Measurements from ENCODE around the gene PNMA6E.

Gene PNMA6E

DNA sequence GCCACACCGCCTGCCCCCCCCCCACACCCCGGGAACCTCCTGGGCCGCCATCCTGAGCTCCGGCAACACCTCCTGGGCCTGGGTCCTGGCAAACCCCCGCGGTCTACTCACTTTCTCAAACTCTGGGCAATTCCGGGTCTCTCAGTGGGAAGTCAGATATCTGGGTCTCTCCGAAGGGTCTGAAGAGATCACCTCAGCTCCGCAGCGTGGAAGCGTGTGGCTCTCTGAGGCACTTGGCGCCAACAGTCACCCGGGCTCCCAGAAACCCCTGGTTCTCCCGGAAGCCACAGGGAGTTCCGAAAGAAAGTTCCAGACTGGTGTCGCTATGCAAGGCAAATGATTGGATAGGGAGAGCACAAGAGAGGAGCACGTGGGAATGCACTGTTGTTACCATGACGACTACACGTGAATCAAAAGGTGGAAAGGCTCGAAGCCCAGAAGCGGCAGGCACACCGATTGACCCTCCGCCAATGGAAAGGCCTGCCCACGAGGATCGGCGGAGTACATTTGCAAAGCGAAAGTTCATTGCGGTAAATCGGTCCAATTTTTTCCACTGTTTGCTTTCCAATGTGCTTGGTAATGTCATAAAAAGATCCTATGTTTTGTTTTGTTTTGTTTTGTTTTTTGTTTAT lies at the start of gene PNMA6E:
TSS of gene PNMA6E (minus strand) at position 218 of the 632 bp plus-strand sequence. CDS start 2,501 bp downstream, outside the sequence.
- DNase-seq (ENCODE audit: low read depth in 1 of 2, low spot score in 1 of 2): no peak

DNA sequence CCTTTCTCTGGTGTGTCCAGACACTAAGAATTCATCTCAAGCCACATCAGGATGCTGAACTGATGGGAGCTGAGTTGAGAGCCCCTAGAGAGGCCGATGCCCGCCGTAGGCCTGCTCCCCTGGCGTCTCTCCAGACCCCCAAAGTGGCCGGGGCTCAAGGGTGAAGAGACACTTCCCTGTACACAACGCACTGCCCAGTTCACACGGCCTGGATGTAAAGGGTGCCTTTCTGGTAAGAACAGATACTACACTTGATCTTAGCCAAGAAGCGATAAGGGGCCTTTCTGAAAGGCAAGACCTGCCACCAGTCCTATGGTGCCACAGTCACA lies 49.8 kb upstream of the PNMA6E start:
- DNase-seq (ENCODE audit: low read depth in 1 of 2, low spot score in 1 of 2): no peak

DNA sequence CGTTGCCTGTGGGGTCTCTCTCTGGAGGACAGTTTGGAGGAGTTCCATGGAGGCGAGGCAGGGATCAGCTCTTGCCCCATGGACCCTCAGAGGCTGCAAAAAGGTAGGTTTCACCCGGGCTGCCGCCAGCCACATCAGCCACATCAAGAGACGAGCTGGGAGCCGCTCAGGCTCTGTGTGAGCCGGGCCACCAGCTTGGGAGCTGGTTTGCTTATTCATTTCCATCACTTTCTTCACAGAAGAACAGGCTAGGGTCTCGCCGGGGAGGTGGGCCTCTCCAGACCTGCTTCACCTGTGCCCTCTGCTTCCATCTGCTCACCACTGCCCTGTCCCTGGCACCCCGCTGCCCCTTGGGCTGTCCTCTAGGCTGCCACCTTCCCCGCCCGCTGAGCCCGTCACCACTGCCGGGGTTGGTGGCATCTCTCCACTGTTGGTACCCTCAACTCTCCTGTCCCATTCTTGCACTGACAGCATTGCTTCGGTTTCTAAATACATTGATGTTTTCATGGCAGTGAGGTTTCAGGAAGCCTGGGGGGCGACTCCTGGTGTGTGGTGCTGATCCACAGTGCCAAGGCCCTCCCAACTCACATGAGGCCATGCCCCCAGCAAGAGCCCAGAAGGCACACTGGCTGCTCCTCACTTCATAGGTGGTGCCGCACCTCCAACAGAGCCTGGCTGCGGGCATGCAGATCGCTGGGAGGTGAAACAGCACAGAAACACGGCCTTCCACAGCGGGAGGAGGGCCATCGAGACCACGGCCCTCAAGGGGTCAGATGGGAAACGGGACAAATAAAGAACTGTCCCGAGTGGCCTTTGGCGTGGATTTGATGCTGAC lies 49.2 kb upstream of the PNMA6E start:
- no peak for DNase-seq (ENCODE audit: low read depth in 1 of 2, low spot score in 1 of 2)

DNA sequence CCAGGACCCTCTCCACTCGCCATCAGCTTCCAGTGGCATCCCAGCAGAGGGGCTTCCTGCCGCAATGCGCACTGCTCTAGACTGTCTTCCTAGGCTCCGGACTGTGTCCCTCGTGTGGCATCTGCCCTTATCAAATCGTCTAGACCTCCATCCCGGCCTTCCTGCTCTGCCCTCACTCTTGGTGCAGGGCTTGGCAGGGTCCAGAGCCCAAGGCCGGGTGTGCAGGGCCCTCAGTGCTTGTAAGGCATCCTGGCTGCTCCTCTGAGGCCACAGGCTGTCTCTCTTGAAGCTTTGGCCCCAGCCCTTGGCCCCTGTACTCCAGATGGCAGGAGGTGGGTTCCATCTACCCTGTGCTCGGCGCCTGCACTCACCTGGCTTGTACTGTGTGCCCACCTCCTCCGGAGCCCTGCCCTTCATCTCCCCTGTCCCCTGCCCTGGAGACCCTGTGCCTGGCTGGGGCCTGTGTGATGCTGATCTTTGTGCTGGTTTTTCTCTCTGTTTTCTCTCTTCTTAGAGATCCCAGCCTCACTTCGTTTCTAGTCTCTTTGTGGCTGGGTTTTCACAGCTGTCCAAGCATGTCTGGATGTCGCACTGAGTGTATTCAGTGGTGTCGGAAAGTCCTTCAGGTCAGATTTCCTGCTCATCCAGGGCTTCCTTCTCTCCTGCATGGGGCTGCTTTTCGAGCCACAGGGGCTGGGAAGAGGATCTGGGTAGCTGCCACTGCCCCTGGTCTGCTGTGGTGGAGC lies 48.4 kb upstream of the PNMA6E start:
- no peak for DNase-seq (ENCODE audit: low read depth in 1 of 2, low spot score in 1 of 2)

DNA sequence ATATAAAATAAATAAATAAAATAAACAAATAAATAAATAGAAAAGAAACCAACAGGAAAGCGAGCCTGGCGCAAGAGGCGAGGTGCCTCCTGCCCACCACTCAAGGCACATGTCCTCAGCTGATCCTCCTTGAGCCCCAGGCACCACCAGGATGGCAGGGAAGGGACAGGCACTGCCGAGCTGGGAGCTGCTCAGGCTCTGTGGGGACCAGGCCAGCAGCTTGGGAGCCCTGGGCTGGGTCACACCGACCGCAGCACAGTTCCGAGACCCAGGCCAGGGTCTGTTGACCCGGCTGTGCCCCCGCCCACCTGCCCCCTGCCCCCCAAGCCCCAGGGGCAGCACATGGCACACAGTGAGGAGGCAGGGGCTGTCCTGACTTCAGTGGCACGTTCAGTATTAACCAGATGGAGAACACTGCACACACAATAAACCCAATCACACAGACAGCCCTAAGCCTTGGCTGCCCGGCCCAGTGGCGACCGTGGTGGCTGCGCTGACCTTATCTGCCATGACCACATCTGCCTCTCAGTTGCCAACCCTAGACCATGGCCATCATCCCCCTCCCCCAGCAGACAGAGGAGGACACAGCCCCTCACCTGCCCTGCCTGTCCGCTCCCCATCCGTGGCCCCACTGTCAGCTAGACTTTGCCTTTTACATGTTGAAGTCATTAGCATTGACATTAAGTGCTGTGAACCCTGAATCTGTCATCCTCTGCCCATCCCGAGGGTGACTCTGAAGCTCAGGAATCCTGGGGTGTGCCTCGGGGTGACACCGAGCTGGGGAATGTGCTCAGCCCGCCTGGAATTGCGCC lies 47.6 kb upstream of the PNMA6E start:
- DNase-seq (ENCODE audit: low read depth in 1 of 2, low spot score in 1 of 2): no peak

DNA sequence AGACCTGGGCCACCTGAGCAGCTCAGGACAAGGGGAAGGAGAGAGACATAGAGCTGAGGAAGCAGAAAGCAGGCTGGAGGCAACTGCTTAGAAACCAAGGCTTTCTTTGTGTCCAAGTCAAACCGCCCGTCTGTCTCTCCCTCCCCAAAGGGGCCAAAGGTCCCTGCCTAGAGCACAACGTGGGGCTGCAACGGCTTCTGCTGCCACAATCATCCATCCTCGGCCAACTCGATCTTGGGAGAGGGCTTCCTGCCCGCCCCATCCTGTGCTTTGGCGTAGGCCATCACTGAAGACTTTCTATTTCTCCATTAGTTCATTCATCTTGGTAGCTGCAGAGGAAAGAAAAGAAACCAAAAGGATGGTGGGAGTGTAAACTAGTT lies 46.4 kb upstream of the PNMA6E start:
- no peak for DNase-seq (ENCODE audit: low read depth in 1 of 2, low spot score in 1 of 2)

DNA sequence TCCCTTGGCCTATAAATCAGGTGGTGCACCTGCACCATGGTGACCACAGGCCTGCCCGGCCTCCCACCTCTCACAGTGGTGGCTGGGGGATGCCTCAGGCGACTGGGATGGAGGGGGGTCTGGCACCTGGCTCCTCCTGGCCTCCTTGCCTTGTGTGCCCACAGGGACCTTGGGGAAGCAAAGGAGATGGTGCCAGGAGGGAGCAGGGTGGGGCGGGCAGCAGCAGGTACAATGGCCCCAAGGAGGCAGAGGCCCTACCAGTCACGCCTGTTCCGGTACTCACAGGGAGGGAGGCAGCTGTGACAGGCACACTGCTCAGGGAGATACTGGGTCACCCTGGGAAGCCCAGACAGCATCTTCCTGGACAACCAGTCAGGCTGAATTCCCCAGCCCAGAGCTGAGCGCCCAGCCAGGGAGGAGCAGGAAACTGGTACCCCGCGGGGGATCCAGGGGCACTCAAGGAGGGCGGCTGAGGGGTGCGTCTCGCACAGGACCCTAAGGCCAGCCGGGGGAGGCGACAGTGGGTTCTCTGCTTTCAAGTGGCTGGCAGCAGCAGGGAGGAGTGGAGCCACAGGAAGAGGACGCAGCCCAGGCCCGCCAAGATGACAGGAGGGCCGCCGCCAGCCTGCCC lies 45.9 kb upstream of the PNMA6E start:
- no peak for DNase-seq (ENCODE audit: low read depth in 1 of 2, low spot score in 1 of 2)

DNA sequence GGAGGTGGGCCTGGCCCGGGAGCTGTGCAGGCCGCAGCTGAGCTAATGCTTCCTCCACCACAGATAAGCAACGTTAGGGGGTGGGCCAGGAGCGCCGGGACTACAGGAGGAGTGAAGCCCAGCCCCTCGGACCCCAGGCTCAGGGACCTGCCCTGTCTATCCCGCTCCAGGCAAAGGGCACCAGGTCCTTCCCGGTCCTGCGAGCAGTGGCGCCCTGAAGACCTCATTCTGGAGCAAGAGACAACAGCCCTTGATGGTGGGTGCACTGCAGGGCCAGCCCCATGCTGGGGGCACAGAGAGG lies 45.4 kb upstream of the PNMA6E start:
- DNase-seq (ENCODE audit: low read depth in 1 of 2, low spot score in 1 of 2): no peak

DNA sequence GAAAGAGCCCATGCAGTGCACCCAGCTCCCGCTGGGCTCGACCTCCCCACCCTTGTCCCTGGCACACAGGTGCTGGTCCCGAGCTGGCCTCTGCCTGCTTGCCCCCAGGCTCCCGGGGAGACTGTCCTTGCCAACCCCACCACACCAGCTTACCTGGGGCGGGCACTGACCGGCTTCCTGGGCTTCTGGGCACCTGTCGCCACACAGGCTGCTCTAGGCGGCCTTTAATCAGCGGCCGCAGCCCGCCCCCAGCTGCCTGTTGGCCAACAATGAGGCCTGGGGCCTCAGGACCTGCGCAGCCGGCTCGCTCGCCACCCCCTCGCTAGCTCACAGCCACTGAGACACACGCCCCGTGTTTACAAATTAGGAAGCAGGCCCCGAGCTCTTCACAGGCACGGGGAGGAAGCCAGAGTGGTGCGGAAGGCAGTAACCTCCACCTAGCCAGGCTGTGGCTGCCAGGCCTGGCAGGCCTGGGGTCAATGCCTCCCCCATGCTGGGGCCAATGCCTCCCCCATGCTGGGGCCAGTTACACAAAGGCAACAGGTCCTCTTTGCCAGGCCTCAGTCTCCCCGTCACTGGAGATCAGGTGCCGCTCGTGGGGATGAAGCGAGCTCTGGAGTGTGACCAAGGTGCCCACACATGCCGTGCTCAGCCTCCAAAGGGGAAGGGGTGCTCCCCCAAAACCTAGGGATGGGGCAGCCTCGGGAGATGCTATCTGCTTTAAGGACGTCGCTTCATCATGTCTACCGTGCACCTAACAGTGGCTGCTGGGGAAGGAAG lies 44.9 kb upstream of the PNMA6E start, which contains the start of gene TREX2:
TSS of gene TREX2 (minus strand) at position 201 of the 780 bp plus-strand sequence. CDS start 626 bp downstream, outside the sequence.
- no peak for DNase-seq (ENCODE audit: low read depth in 1 of 2, low spot score in 1 of 2)

DNA sequence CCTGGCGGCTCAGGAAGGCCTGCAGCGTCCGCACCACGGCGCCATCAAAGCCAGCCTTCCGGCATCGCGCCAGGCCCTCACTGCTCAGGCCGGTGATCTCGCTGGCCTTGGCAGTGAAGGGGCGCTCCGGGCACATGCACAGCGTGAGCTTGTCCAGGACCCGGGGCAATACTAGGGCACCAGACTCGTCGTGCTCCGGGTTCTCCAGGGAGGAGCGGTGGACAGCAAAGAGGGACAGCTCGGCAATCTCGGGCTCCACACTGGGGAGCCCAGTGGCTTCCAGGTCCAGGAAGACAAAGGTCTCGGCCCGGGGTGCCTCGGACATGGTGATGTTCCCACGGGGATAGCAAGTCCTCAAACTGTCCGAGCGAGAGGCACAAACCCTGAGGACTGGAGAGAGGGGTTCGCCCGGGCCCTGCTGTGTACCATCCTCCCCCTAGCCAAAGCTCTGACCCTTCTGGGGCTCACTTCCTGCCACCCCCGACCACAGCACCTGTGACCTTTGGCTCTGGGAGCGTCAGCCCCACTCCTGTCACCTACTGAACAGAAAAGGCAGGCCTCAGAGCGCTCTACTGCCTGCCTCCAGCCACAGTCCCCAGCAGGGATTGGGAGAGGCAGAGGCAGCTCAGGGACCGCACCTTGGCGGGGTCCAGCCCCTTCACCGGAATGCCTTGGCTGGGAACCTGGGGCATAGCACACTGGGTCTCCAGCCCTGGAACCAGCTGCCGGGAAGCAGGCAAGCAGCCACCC lies 44.1 kb upstream of the PNMA6E start:
- no peak for DNase-seq (ENCODE audit: low read depth in 1 of 2, low spot score in 1 of 2)

- no peak for DNase-seq (ENCODE audit: low read depth in 1 of 2, low spot score in 1 of 2)
Measured at GRCh38 chrX:153444333-153445011, 43.3 kb upstream of the PNMA6E start.

GRCh38 chrX:153443476-153444332 lies 42.6 kb upstream of the PNMA6E start:
- DNase-seq (ENCODE audit: low read depth in 1 of 2, low spot score in 1 of 2): no peak

DNA sequence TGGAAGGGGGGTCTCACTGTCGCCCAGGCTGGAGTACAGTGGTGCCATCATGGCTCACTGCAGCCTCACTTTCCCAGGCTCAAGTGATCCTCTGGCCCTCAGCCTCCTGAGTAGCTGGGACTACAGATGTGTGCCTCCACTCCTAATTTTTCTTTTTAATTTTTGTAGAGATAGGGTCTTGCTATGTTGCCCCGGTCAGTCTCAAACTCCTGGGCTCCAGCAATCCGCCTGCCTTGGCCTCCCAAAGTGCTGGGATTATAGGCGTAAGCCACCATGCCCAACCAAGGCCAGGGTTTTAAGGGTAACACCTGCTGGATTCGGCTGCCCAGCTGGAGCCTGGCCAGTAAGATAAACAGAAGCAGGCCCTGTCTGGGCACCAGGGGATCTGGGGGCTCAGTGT lies 41.3 kb upstream of the PNMA6E start:
- no peak for DNase-seq (ENCODE audit: low read depth in 1 of 2, low spot score in 1 of 2)

DNA sequence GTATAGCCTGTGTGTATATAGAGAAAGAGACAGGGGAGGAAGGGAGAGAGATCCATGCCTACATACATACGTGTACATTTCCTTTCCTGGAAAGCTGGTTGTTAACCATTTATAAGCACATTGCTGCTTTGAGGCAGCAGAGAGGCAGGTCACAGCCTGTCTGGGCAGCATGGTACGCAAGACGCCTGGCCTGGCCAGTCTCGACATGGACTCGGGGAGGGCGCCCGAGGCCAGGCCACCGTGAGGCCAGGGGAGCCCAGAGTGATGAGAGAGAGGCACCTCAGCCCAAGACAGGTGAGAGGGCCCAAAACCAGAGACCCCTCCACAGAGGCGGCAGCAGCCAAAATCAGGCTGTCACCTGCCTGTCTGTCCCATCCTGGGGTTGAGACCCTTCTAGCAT lies 40.8 kb upstream of the PNMA6E start:
- DNase-seq (ENCODE audit: low read depth in 1 of 2, low spot score in 1 of 2): no peak

DNA sequence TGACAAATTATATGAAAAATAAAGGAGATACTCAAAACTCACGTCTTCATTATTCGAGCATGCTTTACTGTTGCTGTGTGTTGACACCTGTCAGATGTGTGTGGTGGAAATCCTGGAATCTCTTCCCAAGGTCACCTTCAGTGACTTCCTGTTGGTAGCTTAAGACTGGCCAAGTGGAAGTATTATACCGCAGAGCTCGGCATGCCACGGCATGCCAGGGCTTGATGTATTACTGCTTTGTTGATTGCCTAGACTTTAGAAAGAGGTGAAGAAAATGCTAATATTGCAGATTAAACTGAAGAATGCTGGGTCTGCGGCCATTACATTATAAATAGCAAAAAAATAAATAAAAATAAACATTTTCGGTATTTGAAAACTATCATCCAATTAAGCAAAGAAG lies 40.1 kb upstream of the PNMA6E start:
- DNase-seq (ENCODE audit: low read depth in 1 of 2, low spot score in 1 of 2): no peak

- DNase-seq (ENCODE audit: low read depth in 1 of 2, low spot score in 1 of 2): no peak
Measured at GRCh38 chrX:153440556-153441135, 39.5 kb upstream of the PNMA6E start.

GRCh38 chrX:153439977-153440376 lies 38.8 kb upstream of the PNMA6E start:
- no peak for DNase-seq (ENCODE audit: low read depth in 1 of 2, low spot score in 1 of 2)

GRCh38 chrX:153438532-153438931 lies 37.4 kb upstream of the PNMA6E start:
- DNase-seq (ENCODE audit: low read depth in 1 of 2, low spot score in 1 of 2): no peak
